ENCODE data around the gene SSNA1.

Gene SSNA1

GRCh38 chr9:137156567-137157375 lies 31.7 kb upstream of the SSNA1 start:
- no peak for DNase-seq

GRCh38 chr9:137157618-137158415 lies 30.7 kb upstream of the SSNA1 start:
- no peak for DNase-seq

GRCh38 chr9:137158625-137159024 lies 29.9 kb upstream of the SSNA1 start:
- DNase-seq = no peak

GRCh38 chr9:137159105-137160053 lies 29.1 kb upstream of the SSNA1 start:
- no peak for DNase-seq

GRCh38 chr9:137160054-137160425 lies 28.4 kb upstream of the SSNA1 start:
- DNase-seq = no peak

GRCh38 chr9:137160716-137161557 lies 27.5 kb upstream of the SSNA1 start:
- no peak for DNase-seq

- DNase-seq = no peak
Measured at GRCh38 chr9:137161558-137162486, 26.7 kb upstream of the SSNA1 start.

- DNase-seq = no peak
Measured at GRCh38 chr9:137162505-137163364, 25.7 kb upstream of the SSNA1 start.

- DNase-seq = no peak
Measured at GRCh38 chr9:137163365-137163715, 25.1 kb upstream of the SSNA1 start.

- no peak for DNase-seq
Measured at GRCh38 chr9:137163805-137164204, 24.7 kb upstream of the SSNA1 start.

GRCh38 chr9:137164370-137165249 lies 23.9 kb upstream of the SSNA1 start:
- no peak for DNase-seq

- no peak for DNase-seq
Measured at GRCh38 chr9:137165250-137165836, 23.1 kb upstream of the SSNA1 start.

- no peak for DNase-seq
Measured at GRCh38 chr9:137166380-137167229, 21.9 kb upstream of the SSNA1 start.

GRCh38 chr9:137167277-137167746 lies 21.2 kb upstream of the SSNA1 start:
- DNase-seq = peak; percentile 8

GRCh38 chr9:137167747-137168572 lies 20.5 kb upstream of the SSNA1 start:
- DNase-seq = peak; percentile 2

GRCh38 chr9:137168573-137168903 lies 19.9 kb upstream of the SSNA1 start:
- no peak for DNase-seq
